WTC11 (cell line): ENCODE measurements around the gene ITM2C.

Experiments used
- CTCF ChIP-seq: fragments of 200-600 bp; IDR thresholded peaks from 2 replicates; pipeline ENCODE4 v1.8.0; 2022; ENCODE audit warnings: antibody characterized with exemption
- FOXJ3 ChIP-seq: sonication (generic); formaldehyde crosslinking; IDR thresholded peaks from 2 replicates; pipeline ENCODE4 v1.9.0; 2021; ENCODE audit warnings: missing genetic modification reagents, mild to moderate bottlenecking, borderline replicate concordance
- TP53 ChIP-seq: sonication (generic); formaldehyde crosslinking; IDR thresholded peaks from 2 replicates; pipeline ENCODE4 v1.8.1; 2023; ENCODE audit warnings: mild to moderate bottlenecking, missing genetic modification reagents
- TF ChIP-seq, protein P1 (sequence below): sonication (generic); formaldehyde crosslinking; IDR thresholded peaks from 2 replicates; pipeline ENCODE4 v1.8.0; 2023; ENCODE audit warnings: missing genetic modification reagents, mild to moderate bottlenecking, borderline replicate concordance

GRCh38 chr2:230827774-230828271 is 36.9 kb upstream of the ITM2C start:
- TF ChIP-seq TP53 (no peak), FOXJ3 (CRISPR knock-in tag) (no peak), CTCF (no peak)
- TF ChIP-seq, protein P1, sequence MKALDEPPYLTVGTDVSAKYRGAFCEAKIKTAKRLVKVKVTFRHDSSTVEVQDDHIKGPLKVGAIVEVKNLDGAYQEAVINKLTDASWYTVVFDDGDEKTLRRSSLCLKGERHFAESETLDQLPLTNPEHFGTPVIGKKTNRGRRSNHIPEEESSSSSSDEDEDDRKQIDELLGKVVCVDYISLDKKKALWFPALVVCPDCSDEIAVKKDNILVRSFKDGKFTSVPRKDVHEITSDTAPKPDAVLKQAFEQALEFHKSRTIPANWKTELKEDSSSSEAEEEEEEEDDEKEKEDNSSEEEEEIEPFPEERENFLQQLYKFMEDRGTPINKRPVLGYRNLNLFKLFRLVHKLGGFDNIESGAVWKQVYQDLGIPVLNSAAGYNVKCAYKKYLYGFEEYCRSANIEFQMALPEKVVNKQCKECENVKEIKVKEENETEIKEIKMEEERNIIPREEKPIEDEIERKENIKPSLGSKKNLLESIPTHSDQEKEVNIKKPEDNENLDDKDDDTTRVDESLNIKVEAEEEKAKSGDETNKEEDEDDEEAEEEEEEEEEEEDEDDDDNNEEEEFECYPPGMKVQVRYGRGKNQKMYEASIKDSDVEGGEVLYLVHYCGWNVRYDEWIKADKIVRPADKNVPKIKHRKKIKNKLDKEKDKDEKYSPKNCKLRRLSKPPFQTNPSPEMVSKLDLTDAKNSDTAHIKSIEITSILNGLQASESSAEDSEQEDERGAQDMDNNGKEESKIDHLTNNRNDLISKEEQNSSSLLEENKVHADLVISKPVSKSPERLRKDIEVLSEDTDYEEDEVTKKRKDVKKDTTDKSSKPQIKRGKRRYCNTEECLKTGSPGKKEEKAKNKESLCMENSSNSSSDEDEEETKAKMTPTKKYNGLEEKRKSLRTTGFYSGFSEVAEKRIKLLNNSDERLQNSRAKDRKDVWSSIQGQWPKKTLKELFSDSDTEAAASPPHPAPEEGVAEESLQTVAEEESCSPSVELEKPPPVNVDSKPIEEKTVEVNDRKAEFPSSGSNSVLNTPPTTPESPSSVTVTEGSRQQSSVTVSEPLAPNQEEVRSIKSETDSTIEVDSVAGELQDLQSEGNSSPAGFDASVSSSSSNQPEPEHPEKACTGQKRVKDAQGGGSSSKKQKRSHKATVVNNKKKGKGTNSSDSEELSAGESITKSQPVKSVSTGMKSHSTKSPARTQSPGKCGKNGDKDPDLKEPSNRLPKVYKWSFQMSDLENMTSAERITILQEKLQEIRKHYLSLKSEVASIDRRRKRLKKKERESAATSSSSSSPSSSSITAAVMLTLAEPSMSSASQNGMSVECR: no peak
